GM21447 (cell line): ENCODE measurements around the gene NGFR.

Experiments used
- ATAC-seq: cut with Tn5 transposase; IDR thresholded peaks from one replicate; pipeline ENCODE4 v1.9.1; 2021; ENCODE audit not compliant: unreplicated experiment

NGFR gene

DNA sequence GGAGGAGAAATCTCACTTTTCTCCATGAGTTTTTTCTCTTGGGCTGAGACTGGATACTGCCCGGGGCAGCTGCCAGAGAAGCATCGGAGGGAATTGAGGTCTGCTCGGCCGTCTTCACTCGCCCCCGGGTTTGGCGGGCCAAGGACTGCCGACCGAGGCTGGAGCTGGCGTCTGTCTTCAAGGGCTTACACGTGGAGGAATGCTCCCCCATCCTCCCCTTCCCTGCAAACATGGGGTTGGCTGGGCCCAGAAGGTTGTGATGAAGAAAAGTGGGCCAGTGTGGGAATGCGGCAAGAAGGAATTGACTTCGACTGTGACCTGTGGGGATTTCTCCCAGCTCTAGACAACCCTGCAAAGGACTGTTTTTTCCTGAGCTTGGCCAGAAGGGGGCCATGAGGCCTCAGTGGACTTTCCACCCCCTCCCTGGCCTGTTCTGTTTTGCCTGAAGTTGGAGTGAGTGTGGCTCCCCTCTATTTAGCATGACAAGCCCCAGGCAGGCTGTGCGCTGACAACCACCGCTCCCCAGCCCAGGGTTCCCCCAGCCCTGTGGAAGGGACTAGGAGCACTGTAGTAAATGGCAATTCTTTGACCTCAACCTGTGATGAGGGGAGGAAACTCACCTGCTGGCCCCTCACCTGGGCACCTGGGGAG, 19.1 kb downstream of the NGFR start:
- ATAC-seq: no peak

DNA sequence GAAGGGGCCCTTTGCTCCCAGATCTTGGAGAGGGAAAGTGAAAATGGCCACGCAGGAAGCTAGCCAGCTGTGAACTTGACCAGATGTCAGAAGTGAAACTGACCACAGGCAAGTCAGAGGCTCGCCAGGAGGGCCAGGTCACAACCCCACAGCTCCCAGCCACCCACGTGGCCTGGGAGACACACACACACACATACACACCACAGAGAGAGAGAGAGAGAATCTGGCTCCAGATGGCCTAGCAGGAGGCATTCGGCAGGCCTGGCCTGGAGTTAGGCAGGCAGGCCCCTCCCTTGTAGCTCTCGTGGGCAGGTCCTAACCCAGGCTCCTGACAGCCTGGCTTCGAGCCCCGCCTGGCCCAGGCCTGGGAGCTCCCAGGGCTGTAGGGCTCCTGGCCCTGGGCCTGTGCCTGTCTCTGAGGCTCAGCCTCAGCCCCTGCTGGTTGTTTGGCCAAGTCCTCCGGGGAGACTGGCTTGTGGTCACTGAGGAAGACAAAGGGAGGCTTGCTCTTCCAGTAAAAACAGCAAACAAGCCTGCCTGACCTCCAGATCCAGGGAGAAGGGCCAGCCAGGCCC, 20.2 kb downstream of the NGFR start:
- ATAC-seq: peak; percentile 88

DNA sequence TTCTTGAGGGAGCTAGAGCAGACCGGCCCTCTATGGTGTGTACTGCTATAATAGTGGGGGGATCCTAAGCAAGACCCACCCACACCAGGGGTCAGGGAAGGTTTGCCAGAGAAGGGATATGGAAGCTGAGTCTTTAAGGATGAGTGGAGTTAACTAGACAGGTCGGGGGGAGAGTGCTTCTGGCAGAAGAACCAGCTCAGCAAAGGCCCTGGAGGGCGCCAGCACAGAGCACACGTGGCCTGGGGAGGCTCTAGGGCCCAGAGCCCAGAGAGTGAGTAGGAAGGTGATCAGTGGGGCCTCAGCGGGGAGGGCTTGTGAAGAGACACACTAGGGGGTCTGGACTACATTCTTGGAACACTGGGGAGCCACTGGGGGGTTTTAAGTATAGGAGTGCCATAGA, 21.1 kb downstream of the NGFR start:
- ATAC-seq: no peak

DNA sequence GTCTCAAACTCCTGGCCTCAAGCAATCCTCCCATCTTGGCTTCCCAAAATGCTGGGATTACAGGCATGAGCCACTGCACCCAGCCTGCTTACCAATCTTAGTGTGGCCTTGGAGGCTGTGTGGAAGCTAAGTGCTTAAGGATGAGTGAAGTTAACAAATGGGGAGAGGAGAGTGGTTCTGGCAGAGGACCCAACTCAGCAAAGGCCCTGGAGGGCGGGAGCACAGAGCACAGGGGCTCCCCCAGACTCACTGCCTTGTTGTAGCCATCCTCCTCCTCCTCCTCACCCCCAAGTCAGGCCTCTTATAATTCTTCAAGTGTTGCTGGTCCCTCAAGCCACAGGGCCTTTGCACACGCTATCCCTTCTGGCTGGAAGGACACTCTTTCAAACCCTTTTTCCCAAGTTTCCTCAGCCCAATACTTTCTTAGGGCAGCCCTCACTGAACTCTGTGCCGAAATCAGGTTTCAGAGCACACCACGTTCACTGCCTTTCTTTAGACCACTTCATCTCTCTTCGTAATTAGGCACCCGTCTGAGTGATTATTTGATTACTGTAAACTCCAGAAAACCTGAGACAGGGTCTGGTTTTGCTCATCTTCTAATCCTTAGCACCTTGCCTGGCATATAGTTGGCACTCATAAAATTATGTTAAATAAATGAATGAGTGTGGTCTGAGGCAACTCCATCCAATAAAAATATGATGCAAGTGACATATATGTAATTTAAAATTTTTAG, 23.4 kb downstream of the NGFR start:
- no peak for ATAC-seq

DNA sequence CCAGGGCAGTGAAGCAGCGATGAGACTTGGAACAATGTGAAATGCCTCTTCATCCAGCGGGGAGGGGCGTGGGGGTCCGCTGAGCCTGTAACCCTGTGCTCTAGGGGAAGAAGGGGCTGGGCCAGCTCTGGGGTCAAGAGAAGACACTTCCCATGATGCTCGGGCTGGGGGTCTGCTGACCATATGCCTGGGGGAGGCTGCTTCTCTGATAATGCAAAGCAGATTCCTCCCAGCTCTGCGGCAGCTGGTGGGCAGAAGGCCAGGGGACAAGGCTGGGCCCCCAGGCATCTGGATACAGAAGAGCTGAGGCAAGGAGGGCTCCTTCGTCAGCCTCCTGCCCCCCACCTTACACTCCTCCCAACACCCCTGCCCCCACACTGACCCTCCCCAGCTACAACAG, 24.7 kb downstream of the NGFR start:
- no peak for ATAC-seq

DNA sequence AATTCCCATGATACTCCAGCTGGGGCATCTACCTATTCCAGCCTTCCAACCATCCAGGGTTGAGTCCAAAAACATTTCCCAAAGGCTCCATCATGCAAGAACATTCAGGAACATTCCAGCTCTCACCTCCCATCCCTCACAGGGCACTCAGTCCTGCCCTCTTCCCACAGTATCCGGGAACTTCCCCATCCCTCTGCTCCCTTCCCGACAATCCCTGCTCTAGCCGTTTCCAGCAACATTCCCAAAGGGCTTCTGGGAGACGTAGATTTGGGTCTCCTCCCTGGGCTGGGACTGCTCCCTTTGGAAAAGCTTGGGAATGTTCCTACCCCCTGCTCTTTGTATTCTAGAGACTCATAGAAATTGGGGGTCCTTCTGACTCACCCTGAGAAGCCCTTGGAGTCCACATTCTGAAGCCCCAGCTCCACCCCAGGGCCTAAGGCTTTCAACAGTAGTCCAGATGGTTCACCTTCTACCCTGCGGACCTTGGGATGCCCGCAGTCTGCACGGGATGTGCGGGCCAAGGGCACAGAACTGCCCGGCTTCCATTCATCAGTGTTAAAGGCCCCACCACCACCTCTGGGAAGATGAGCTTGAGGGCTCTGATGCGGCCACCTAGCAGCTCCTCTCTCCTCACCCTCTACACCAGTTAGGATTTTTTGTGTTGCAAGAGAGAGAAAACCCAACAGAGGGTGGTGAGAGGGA, 25.4 kb downstream of the NGFR start:
- ATAC-seq: no peak

DNA sequence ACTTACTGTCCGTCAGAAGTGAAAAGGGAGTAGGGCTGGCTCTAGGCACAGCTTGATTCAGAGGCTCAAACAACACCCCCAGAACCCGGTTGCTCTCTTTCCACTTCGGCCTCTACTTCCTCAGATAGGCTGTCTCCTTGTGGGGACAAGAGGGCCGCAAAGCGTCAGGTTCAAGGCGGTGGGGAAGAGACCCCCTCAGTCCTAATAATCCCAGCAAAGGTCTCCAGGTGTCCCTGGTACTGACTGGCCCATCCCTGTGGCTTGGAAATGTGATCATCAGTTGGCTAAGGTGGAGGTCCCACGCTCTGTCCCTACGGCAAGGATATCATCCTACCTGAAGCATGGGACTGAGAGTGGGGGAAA, 26.0 kb downstream of the NGFR start:
- no peak for ATAC-seq

DNA sequence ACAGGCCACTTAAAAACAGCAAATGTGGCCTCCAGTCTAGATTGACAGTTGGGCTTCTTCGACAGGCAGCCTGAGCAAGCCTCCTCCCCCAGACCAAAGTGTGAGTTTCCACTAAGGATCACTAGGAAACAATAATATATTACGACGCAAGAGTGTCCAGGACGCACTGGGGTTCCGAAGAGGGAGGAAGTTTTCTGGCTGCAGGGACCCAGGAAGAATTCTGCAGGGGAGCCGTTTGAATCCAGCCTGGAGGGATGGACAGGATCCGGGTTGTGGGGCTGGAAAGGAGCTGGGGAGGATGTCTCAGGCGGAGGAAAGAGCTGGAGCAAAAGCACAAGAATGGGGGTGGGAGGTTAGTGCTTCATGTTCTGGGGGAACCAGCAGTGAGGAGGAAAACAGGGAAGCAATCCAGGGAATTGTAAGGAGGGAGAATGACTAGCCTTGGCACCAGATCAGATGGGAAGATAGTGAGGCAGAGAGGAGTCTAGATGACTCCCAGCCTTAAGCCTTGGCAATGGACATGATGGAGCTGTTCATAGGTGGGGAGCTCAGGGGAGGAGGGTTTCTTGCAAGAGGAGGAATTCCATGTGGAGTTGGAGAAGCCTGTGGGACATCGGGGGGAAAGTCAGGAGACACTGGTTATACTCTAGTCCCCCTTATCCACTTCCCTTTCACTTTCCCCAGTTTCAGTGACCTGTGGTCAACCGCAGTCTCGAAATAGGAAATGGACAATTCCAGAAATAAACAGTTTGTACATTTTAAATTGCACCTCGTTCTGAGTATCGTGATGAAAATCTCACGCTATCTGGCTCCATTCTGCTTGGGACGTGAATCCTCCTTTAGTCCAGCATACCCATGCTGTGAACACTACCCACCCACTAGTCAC, 26.6 kb downstream of the NGFR start:
- no peak for ATAC-seq

DNA sequence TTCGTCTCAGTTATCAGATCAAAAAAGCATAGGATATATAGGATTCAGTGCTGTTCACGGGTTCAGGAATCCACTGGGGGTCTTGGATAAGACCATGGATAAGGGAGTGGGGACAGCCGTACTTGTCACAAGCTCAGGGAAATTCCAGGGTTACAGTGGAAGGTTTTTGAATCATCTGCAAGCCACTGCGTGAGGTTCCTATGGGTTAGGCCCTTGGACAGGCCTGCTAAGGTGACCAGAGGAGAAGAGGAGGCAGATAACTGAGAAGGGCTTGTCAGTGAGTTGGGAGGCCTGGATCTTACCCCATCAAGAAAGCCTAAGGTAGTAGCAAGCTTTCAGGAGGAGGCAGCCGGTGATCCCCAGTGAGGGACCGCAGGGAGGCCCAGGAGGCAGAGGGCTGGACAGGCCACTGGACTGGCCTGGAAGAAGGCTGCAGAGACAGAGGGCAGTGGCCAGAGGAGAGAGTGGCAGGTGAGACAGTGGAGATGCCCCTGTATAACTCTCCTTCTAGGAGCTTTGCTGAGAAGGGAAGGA, 27.3 kb downstream of the NGFR start:
- ATAC-seq: no peak

DNA sequence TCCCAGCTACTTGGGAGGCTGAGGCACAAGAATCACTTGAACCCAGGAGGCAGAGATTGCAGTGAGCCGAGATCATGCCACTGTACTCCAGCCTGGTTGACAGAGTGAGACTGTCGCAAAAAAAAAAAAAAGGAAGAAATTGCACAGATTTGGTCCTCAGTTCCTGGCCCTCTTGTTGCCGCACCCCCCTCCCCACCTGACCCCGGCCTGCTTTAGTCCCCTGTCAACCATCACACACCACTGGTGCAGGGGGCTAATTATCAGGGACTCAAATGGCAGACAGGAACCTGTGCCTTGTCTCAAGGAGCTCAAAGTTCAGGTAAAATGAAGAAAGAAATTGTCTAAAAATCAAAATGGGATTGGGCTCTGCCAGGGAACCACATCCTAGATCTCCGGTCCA, 28.1 kb downstream of the NGFR start:
- no peak for ATAC-seq

DNA sequence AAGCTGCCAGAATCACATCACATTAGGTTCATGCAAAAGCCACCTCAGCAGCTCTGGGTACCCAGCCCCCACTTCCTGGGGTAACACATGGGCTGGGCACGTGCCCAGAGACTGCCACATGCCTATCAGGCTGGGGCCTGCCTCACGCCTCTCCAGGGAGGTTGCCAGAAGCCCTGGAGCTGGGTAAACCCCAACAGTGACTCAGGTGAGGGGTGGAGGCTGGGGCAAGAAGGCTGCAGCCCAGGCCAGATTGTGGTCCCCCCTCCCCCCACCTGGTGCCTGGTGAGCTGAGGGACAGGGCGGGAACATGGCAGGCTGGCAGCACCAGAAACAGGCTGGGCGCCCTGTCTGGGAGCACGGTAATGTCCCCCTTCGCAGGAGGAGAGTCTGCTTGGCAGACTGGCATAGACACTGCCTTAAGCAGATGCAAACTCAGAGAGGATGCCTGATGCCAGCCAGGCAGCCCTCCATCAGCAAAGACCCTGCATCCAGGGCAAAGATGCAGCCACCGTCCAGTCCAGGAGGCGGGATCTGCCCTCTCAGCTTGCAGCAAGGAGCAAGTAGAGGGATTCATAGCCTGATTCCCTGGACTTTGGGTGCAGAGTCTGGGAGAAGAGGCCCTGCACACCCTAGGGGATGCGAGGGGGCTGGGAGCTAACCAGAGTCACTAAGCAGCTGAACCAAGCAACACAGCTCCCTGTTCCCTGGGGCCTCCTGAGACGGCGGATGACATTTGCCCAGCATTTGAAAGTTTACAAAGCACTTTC, 28.8 kb downstream of the NGFR start:
- no peak for ATAC-seq

DNA sequence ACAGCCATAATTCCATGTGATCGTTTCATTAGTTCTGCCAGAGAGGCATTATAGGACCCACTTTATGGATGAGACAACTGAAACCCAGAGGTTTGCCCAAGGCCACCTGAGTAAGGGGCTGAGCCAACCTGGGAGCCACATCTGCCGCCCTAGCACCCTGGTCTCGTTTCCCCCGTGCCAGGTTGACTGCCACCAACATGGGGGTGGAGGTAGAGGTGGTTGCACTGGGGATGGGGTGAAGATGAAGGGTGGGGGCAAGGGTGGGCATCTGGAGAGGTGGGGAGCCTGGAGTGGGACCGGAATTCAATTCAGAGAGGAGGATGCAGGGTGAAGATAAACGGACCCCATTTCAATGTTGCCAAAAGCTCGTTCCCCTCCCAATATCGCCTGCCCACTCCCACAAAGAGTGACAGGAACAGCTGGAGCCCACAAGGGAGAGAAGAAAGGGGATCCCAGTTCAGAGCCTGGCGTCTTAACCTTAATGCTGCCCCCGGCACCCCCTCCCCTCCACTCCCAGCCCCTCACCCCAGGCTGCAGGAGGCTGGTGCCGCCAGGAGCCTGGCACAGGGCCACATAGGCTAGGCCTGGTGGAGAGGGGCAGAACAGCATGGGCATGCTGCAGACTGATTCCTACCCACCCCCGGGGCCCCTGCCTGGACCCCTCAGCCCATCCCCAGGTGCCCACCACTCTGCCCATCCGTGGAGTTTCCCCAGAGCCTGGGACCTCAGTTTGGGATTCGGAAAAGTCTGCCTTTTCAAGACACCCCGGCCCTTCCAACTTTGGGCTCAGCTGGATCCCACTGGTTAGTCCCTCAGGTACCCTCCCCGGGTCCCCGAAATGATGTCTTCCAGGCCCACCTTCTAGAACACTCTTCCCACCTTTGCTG, 29.6 kb downstream of the NGFR start:
- ATAC-seq: no peak

DNA sequence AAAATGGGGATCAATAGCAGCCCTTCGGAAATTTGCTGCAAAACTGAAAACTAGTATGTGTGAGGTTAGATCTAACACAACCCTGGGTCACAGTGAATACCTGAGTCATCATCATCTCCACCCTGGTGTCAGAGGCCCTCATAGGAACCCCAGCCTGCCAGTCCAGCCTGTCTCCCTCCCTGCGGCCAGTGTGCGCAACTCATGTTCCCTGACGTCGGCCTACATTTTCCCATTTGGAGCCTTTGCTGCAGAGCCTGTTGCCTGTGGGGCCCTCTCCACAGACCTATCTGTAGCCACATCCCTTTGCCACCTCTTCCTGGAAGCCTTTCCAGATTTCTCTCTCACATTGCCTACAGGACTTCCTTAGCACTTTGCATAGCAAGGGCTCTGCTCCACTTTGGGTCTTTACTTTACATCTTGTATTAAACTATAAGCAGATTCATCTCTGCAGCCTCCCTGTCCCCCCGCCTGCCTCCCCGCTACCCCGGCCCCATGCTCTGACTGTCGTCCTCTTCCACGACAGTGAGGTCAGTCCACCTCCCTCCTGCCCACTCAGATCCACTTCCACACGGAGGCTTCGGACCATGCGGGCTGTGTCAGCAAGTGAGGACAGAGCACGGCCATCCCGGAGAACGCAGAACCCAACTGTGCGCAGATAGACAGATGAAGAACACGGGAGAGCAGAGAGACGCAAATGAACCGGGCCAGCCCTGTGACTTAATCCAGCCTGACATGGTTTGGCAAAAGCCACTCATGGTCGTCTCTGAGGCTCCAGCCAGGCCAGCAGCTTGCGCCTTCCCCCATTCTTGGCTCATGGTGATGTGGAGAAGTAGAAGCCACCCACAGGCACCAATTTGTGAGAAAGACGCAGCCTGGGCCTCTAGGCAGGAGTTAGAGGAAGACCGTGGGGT, 31.0 kb downstream of the NGFR start:
- no peak for ATAC-seq

DNA sequence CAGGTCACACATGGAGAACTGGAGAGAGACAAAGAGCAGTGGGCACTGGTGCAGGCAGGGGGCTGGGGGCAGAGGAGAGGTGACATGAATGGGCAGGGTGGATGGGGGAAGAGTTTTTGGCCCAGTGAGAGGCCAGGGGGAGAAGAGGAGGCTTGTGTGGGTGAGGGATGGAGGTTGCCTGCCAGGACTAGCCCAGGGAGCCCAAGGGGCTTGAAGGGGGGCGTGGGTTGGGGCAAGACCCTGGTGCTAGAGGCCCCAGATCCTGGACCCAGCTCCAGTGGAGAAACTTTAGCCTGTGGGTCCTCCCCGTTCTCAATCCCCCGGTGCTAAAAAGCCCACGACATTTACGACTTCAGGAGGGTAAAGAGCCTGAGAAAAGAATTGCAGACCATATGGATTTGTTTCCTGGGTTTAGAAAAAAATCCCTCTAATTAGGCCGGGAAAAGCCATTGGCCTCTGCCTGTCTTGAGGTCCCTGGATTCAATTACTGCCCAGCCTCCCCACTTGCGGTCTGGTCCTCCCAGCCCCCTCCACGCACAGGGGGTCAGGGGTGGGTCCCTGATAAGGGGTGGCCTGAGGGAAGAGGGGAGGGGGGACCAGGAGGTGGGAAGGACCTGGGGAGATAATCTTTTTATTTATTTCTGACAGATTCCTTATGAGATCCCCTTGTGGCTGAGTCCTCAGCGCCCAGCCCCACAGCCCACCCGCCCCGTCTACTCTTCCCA, 33.0 kb downstream of the NGFR start:
- no peak for ATAC-seq

DNA sequence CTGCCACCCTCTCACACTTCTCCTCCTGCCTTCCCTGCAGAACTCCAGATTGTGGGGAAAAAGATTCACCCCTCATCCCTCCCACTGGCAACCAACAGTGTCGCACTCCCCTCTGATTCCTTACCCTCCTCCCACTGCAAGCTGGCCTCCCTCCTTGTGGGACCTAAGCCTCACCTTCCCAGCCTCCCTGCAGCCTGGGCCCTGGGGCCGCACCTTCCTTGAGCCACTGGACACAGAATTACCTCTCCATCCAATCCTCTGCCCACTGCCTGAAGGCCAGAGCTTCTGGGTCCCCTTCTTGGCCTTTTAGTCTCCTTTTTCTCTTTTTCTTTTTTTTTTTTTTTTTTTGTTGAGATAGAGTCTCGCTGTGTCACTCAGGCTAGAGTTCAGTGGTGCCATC, 33.9 kb downstream of the NGFR start:
- ATAC-seq: no peak

DNA sequence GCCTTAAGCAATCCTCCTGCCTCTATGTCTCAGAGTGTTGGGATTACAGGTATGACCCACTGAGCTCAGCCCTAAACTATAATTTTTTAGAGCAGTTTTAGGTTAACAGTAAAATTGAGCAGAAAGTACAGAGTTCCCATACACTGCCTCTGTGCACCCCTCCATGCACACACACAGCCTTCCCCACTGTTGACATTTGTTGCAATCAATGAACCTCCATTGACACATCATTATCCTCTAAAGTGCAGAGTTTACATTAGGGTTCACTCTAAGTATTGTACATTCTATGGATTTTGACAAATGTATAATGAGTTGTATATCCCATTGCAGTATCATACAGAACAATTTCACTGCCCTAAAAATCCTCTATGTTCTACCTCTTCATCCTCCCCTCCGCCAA, 35.0 kb downstream of the NGFR start:
- ATAC-seq: no peak

DNA sequence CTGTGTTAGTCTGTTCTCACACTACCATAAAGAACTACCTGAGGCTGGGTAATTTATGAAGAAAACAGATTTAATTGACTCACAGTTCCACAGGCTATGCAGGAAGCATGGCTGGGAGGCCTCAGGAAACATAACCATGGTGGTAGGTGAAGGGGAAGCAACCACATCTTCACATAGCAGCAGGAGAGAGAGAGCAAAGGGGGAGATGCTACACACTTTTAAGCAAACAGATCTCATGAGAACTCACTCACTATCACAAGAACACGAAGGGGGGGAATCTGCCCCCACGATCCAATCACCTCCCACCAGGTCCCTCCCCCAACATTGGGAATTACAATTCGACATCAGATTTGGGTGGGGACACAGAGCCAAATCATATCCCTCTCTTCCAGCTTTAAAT, 48.8 kb downstream of the NGFR start:
- ATAC-seq: no peak
